Progenitor cell of endocrine pancreas (in vitro differentiated cells): ENCODE results near the gene TBCD. TPM values are rescaled to one million over a fixed set of nuclear protein-coding genes. Genes with fewer than 3 reads are reported as not detected.
A peak's percentile ranks its signal among the peaks of the same experiment; 100 is the strongest.

Experiments used
- DNase-seq: peaks from one replicate; pipeline ENCODE4 v3.0.0; 2021; ENCODE audit warnings: low spot score; ENCODE audit not compliant: unreplicated experiment
- H3K27ac Mint-ChIP-seq: 2 replicates; pipeline ENCODE4 v1.8.0; 2021; ENCODE audit warnings: mild to moderate bottlenecking, moderate library complexity, mixed read lengths
- H3K27me3 Mint-ChIP-seq: 2 replicates; pipeline ENCODE4 v1.8.0; 2021; ENCODE audit warnings: mixed read lengths
- H3K36me3 Mint-ChIP-seq: 2 replicates; pipeline ENCODE4 v1.8.0; 2022; ENCODE audit warnings: mixed read lengths; ENCODE audit not compliant: insufficient read depth
- H3K4me1 Mint-ChIP-seq: 2 replicates; pipeline ENCODE4 v1.8.0; 2021; ENCODE audit warnings: low read depth, mixed read lengths
- H3K4me3 Mint-ChIP-seq: 2 replicates; pipeline ENCODE4 v1.8.0; 2021; ENCODE audit warnings: low read depth, mild to moderate bottlenecking, moderate library complexity, mixed read lengths
- H3K9me3 Mint-ChIP-seq: 2 replicates; pipeline ENCODE4 v1.8.0; 2021; ENCODE audit warnings: low read depth, mixed read lengths
- CTCF ChIP-seq: fragments of 200-600 bp; sonication (generic); IDR thresholded peaks from one replicate; pipeline ENCODE4 v1.5.0; 2021; ENCODE audit warnings: antibody characterized with exemption, mild to moderate bottlenecking; ENCODE audit not compliant: unreplicated experiment
- total RNA-seq: library from RNA; stranded (reverse); gene quantifications from 2 replicates; pipeline ENCODE4 v1.2.1, GENCODE V29; 2021

The TBCD gene
- total RNA-seq, 1 donor from 2014 or later, result 95.6 TPM

- no peak for TF ChIP-seq CTCF
- no peaks in the 10 kb centered on the region for H3K9me3 Mint-ChIP-seq
- no peaks in the 10 kb centered on the region for H3K4me1 Mint-ChIP-seq
- peaks cover 24% of the 10 kb centered on the region for H3K36me3 Mint-ChIP-seq
- DNase-seq, result no peak
- no peak overlapping the region for H3K27ac Mint-ChIP-seq
- no peaks in the 10 kb centered on the region for H3K27me3 Mint-ChIP-seq
- no peak overlapping the region for H3K4me3 Mint-ChIP-seq
These were observed 180.8 kb downstream of the TBCD start for GRCh38 chr17:82932518-82933310.

- peaks cover 33% of the 10 kb centered on the region for H3K36me3 Mint-ChIP-seq
- no peak for DNase-seq
- no peaks in the 10 kb centered on the region for H3K9me3 Mint-ChIP-seq
- peaks cover 5% of the 10 kb centered on the region for H3K4me1 Mint-ChIP-seq
- peak; percentile 24 for TF ChIP-seq CTCF
- H3K27ac Mint-ChIP-seq, result no peak overlapping the region
- no peaks in the 10 kb centered on the region for H3K27me3 Mint-ChIP-seq
- no peak overlapping the region for H3K4me3 Mint-ChIP-seq
These were observed 182.0 kb downstream of the TBCD start for GRCh38 chr17:82933911-82934310.

- Mint-ChIP-seq H3K36me3 (peaks cover 28% of the 10 kb centered on the region), H3K27ac (no peak overlapping the region), H3K4me3 (no peak overlapping the region), H3K4me1 (peaks cover 5% of the 10 kb centered on the region), H3K9me3 (no peaks in the 10 kb centered on the region), H3K27me3 (no peaks in the 10 kb centered on the region)
- TF ChIP-seq CTCF, result no peak
- no peak for DNase-seq
These were observed 184.3 kb downstream of the TBCD start for GRCh38 chr17:82935966-82936767.

GRCh38 chr17:82936768-82937171 lies 184.9 kb downstream of the TBCD start:
- Mint-ChIP-seq H3K27me3 (no peaks in the 10 kb centered on the region), H3K27ac (no peak overlapping the region), H3K9me3 (no peaks in the 10 kb centered on the region), H3K36me3 (peaks cover 27% of the 10 kb centered on the region), H3K4me3 (no peak overlapping the region), H3K4me1 (peaks cover 5% of the 10 kb centered on the region)
- no peak for DNase-seq
- no peak for TF ChIP-seq CTCF
